GM19240 (cell line): ENCODE results near the gene CAMK2A.

Experiments used
- DNase-seq: peaks from one replicate; pipeline ENCODE4 v3.0.0; 2011; ENCODE audit warnings: low spot score; ENCODE audit not compliant: insufficient read length

Gene CAMK2A

GRCh38 chr5:150214289-150214688 lies 75.3 kb downstream of the CAMK2A start:
- DNase-seq = no peak

DNA sequence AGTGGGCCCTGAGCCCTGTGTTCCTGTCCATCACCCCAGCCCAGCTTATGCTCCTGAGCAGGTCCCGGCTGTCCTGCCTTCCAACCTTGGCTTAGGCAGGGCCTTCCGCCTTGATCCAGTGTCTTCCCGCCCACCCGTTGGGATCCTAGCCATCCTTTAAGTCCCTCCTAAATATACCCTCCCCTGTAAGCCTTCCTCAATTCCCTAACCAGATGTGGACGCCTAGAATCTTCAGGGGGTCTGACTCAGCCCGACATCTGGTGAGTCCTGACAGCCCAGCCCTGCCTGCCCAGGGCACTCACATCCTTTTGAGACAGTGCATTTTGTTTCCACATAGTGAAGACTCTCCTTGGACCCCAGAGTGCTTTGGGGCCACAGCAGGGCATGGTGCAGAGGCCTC lies 76.0 kb downstream of the CAMK2A start:
- DNase-seq = no peak

GRCh38 chr5:150211156-150212030 lies 78.2 kb downstream of the CAMK2A start:
- DNase-seq = no peak

DNA sequence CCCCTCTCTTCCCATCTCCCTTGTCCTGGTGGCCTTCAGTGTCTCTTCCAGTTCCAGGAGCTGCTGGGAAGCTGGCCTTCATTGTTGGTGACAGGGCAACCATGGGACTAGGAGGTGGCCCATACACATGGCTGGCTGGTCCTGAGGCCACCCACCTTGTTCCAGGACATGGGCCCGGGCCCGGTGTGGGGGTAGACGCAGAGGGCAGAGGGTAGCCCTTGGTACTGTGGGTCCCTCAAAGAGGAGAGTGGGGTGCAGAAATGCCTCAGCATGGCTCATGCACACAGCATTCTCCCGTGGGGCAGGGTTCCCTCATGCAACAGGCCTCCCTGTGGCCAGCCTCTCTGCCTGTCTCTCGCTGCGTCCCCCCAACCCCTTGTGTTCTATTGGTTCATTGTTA lies 78.9 kb downstream of the CAMK2A start:
- no peak for DNase-seq

DNA sequence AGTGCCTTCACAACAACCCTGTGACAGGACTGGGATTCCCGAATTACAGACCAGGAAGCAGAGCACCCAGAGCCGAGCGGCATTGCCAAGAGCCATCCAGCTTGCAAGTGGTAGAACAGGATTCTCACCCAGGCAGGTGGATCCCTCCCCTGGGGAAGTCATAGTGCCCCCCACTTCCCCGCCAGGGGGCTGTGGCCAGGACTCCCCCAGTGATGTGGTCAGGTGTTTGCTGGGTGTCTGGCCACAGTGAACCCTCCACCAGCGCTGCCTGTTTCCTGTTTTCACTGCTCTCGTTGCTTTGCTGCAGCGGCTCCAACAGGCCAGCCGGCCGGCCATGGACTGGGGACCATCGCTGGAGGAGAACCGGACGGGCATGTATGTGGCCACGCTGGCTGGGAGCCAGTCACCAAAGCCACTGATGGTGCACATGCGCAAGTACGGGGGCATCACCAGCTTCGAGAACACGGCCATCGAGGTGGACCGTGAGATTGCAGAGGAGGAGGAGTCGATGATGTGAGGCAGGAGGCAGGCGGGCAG lies 80.4 kb downstream of the CAMK2A start:
- DNase-seq = no peak

- DNase-seq = no peak
Observed at GRCh38 chr5:150208187-150209098, 81.1 kb downstream of the CAMK2A start.

- no peak for DNase-seq
Observed at GRCh38 chr5:150206779-150207115, 82.8 kb downstream of the CAMK2A start.

- DNase-seq = no peak
Observed at GRCh38 chr5:150206098-150206778, 83.3 kb downstream of the CAMK2A start.

DNA sequence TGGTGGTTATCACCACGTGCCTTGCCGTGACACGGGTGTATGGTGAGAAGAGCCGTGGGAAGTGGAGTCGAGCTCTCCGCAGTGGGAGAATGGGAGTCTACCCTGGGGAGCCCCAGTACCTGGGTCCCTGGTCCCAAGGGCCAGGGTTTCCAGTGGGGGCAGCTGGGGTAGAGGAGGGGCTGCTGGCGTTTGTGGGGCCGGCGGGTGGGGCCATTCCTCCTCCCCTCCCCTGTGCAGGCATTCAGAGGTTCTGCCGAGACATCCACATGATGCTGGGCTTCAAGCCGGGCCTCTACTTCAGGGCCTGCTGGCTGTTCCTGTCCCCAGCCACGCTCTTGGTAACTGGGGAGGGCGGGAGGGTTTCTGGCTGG lies 85.0 kb downstream of the CAMK2A start:
- DNase-seq = no peak

GRCh38 chr5:150203832-150204589 lies 85.6 kb downstream of the CAMK2A start:
- no peak for DNase-seq

GRCh38 chr5:150202501-150202900 lies 87.1 kb downstream of the CAMK2A start:
- no peak for DNase-seq

DNA sequence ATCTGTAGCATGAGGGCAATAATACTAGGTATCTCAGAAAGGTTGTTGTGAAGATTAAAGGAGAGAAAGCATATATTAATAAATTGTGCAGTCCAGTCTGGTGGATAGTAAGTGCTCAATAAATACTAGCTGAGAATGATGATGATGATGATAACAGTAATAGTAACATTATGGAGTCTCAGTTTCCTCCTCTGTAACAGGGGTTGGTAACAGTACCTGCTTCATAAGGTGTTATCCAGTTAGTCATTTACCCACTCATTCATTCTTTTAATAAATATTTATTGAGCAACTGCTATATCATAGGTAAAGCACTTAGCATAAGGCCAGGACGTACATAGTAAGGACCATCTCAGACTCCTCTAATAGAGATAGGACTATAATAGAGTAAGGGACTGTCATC lies 92.1 kb downstream of the CAMK2A start:
- no peak for DNase-seq

DNA sequence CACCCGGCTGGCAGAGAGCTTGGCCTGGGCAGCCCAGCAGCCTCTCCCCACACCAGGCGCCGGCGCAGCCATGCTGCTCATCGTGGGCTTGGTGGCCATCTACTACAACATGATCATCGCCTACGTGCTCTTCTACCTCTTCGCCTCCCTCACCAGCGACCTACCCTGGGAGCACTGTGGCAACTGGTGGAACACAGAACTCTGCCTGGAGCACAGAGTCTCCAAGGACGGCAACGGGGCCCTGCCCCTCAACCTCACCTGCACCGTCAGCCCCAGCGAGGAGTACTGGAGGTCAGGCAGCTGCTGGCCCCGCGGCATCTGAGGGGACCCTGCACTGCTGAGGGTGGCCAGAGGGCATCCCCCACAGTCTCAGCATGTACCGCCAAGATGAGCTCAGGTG lies 92.6 kb downstream of the CAMK2A start:
- DNase-seq = no peak

- no peak for DNase-seq
Observed at GRCh38 chr5:150196514-150196913, 93.1 kb downstream of the CAMK2A start.

DNA sequence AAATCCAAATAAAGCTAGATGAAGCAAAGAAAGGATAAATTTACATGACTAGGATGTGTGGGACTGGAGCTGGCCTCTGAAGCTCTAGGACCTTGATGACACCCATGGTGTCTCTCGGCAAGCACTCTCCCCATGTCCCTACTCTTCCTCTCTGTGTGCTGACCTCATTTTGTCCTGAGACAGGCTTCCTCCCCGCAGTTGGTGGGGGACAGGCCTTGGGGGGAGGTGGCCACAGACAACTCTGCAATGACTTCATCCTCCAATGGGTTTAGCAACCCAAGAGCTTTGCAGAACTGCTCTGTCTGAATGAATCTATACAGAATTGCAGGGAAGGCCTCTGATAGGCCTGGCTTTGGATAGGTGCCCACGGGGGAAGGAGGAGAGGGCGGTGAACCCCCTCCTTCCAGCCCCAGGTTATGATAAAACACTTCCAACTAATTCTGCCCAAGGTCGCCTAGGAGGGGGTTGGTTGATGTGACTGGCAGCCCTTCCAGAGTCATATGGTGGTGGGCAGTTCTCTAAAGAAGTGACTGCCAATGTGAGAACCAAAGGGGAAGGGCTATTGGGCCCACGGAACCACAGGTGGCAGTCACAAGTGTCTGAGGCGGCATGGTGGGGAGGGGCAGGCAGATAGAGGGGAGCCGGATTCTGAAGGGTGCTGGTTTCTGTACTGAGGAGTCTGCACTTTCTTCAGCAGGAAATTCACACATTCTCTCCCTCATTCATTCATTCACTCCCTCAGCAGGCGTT lies 93.7 kb downstream of the CAMK2A start:
- DNase-seq = no peak

GRCh38 chr5:150192462-150192861 lies 97.1 kb downstream of the CAMK2A start:
- no peak for DNase-seq

- no peak for DNase-seq
Observed at GRCh38 chr5:150190987-150191386, 98.6 kb downstream of the CAMK2A start.

DNA sequence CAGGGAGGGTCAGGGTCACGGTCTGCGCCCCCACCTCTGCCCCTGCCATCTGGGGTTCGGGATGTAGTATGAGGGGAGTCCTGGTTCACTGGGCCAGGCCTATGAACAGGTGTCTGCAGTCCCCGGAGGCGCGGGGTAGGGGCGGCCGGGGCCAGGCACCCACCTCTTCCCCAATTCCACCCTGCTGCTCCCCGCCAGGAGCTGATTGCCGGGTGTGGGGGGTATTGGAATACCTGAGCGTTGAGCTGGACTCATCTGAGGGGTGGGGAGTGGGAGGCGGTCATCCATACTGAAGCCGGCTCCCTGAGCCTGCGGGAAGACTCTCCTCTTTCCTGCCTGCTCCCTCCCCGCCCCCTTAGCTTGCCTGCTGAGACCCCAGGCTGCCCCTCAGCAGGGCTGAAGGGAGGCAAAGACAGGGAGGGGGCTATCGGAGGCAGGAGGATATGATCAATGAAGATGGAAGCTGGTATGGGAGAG lies 99.0 kb downstream of the CAMK2A start:
- no peak for DNase-seq

DNA sequence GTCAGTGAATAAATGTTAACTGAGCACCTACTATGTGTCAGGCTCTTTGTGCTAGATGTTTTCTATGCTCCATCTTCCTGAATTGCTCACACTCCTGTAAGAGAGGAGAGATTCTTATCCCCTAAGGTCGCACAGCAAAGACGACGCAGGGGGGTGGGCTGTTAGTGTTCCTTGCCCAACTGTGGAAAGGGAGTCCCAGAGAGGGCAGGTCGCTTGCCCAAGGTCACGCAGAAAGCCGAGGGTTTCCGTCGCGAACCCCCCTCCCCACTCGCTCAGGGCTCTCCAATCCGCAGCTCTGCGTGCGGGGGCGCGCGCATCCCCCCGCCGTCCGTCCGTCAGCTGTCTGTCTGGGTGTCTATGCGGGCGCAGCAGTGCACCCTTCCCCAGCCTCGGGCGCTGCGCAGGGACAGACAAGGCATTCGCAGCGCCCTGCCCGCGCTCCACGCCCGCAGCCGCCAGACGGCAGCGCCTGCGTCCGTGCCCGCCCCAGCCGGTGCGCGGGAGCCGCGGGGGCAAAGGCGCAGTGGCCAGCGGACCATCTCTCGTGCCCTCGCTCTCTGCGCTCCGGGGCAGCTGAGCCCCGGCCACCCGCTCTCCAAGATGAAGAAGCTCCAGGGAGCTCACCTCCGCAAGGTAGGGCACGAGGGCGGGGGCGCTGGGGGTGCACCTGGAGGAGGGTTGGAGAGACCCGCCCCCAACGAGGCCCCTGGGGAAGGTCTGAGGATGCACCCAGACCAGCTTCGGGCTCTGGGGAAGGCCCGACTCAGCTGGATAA lies 99.7 kb downstream of the CAMK2A start, which contains the start of gene SLC6A7:
Gene SLC6A7 (plus strand): TSS at position 335 of the 775 bp plus-strand sequence. CDS start 266 bp downstream, at position 601.
- no peak for DNase-seq
